Sigmoid colon (tissue), 4 donors: ENCODE measurements around the gene LINGO3.

ENCODE experiments used
- EP300 ChIP-seq, 4 donors: sonication (generic); formaldehyde crosslinking; IDR thresholded peaks; one replicate each; pipeline ENCODE4 v1.6.1; 2017; ENCODE audit warnings: antibody characterized with exemption in 4 of 4
- POLR2AphosphoS5 ChIP-seq, 4 donors: sonication (generic); formaldehyde crosslinking; IDR thresholded peaks; one replicate each; pipeline ENCODE4 v1.6.1; 2017; ENCODE audit warnings: antibody characterized with exemption in 4 of 4

- no peak for TF ChIP-seq EP300 (IDR thresholded peaks at IDR 0.05)
- no peak for TF ChIP-seq POLR2AphosphoS5 (IDR thresholded peaks at IDR 0.05)
These were observed 22.3 kb upstream of the LINGO3 start for GRCh38 chr19:2330255-2330631.
